ENCODE measurements around the gene SPATA46. TPM values are rescaled to one million over a fixed set of nuclear protein-coding genes. Genes with fewer than 3 reads are reported as not detected.

The SPATA46 gene
- total RNA-seq, 2 experiments from 2014 or later = not detected

GRCh38 chr1:162335126-162335525, 41.5 kb downstream of the SPATA46 start:
- POLR2A ChIA-PET = no interaction called here

DNA sequence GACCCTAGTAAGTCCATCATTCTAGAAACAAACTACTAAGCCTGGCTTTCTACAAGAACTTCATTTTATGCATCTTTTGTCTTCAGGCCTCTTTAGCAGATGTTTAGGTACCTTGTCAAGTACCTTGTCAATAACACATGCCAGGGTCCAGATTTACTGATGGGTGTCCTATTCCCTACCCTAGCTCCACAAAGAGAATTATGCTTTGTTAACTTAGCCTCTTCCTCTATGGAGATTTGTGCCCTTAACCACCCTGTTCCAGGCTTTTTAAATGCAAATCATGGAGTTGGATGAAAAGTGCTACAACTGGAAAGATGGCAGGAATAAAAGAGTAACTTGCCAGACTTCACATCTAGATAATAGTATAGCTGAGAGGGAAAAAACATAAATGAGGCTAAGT, 42.7 kb downstream of the SPATA46 start:
- Mint-ChIP-seq H3K36me3 (ENCODE audit: low read depth) (no peaks in the 10 kb centered on the region), H3K4me3 (no peak overlapping the region), H3K27ac (no peak overlapping the region), H3K27me3 (ENCODE audit: low read depth) (peaks cover 17% of the 10 kb centered on the region), H3K4me1 (ENCODE audit: low read depth) (no peaks in the 10 kb centered on the region), H3K9me3 (ENCODE audit: insufficient read depth) (no peaks in the 10 kb centered on the region)
- ATAC-seq (no peak), DNase-seq (no peak)
- ChIA-PET CTCF (no interaction called here), POLR2A (no interaction called here)

More at GRCh38 chr1:162335126-162335525, 41.5 kb downstream of the SPATA46 start:
- Mint-ChIP-seq H3K4me3 (no peak overlapping the region), H3K27ac (no peak overlapping the region), H3K9me3 (ENCODE audit: insufficient read depth) (no peaks in the 10 kb centered on the region), H3K4me1 (ENCODE audit: low read depth) (no peaks in the 10 kb centered on the region), H3K36me3 (ENCODE audit: low read depth) (no peaks in the 10 kb centered on the region), H3K27me3 (ENCODE audit: low read depth) (peaks cover 17% of the 10 kb centered on the region)
- no peak for DNase-seq
- CTCF ChIA-PET = no interaction called here
- ATAC-seq = no peak

GRCh38 chr1:162329826-162330225, 46.8 kb downstream of the SPATA46 start:
- DNase-seq (no peak), ATAC-seq (no peak)
- H3K9me3 Mint-ChIP-seq (ENCODE audit: insufficient read depth) = no peaks in the 10 kb centered on the region
- ChIA-PET CTCF (no interaction called here), POLR2A (no interaction called here)
- no peaks in the 10 kb centered on the region for H3K36me3 Mint-ChIP-seq (ENCODE audit: low read depth)
- H3K4me1 Mint-ChIP-seq (ENCODE audit: low read depth) = no peaks in the 10 kb centered on the region
- H3K4me3 Mint-ChIP-seq = no peak overlapping the region
- peaks cover 21% of the 10 kb centered on the region for H3K27me3 Mint-ChIP-seq (ENCODE audit: low read depth)
- H3K27ac Mint-ChIP-seq = no peak overlapping the region

DNA sequence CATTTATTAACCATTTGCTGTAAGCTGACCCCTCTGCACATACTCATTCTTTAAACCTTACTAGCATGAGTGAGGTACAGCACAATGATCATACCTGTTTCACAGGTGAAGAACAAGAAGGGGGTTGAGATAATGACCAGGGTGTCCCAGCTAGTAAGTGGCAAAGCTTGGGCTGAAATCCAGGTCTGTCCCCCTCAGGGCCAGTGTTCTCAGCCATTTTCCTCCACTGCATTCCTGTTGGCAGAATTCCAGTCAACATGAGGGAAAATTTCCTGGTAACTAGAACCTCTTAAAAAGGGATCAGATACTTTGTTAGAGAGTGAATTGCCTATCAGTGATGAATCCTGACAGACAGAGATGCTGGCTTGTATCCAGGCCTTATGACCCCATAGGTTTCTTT, 48.1 kb downstream of the SPATA46 start:
- POLR2A ChIA-PET = interaction anchor here (0.7 kb wide), 1 partner anchor 16 kb away, joined by 4 read pairs; no protein-coding TSS in a partner anchor
- no peak for ATAC-seq
- no peaks in the 10 kb centered on the region for H3K36me3 Mint-ChIP-seq (ENCODE audit: low read depth)

DNA sequence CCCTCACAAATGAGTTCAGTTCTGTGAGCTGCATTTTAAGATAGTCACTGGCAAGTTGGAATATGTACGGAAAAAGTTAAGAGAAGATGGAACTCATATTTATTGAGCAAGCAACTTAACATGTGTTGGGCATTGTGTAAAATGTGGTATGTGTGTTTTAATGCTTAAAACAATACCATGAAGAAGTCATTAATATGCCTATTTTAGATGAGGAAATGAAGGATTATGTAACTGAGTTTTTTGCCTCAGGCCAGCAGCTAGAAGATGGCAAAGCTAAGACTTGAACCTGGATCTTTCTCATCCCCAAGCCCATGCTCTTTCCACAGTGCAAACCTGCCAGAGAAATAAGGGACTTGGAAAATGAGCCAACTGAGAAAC, 48.9 kb downstream of the SPATA46 start:
- ChIA-PET POLR2A (no interaction called here), CTCF (no interaction called here)
- ATAC-seq = no peak
- no peaks in the 10 kb centered on the region for H3K4me1 Mint-ChIP-seq (ENCODE audit: low read depth)
- no peak for DNase-seq
- H3K27ac Mint-ChIP-seq = no peak overlapping the region
- no peak overlapping the region for H3K4me3 Mint-ChIP-seq
- no peaks in the 10 kb centered on the region for H3K36me3 Mint-ChIP-seq (ENCODE audit: low read depth)
- peaks cover 16% of the 10 kb centered on the region for H3K27me3 Mint-ChIP-seq (ENCODE audit: low read depth)
- no peaks in the 10 kb centered on the region for H3K9me3 Mint-ChIP-seq (ENCODE audit: insufficient read depth)

More for the DNA sequence above, 48.1 kb downstream of the SPATA46 start:
- Mint-ChIP-seq H3K4me1 (ENCODE audit: low read depth) (no peaks in the 10 kb centered on the region), H3K27ac (no peak overlapping the region), H3K27me3 (ENCODE audit: low read depth) (peaks cover 18% of the 10 kb centered on the region), H3K9me3 (ENCODE audit: insufficient read depth) (no peaks in the 10 kb centered on the region), H3K4me3 (no peak overlapping the region)
- DNase-seq = no peak
- CTCF ChIA-PET = no interaction called here

DNA sequence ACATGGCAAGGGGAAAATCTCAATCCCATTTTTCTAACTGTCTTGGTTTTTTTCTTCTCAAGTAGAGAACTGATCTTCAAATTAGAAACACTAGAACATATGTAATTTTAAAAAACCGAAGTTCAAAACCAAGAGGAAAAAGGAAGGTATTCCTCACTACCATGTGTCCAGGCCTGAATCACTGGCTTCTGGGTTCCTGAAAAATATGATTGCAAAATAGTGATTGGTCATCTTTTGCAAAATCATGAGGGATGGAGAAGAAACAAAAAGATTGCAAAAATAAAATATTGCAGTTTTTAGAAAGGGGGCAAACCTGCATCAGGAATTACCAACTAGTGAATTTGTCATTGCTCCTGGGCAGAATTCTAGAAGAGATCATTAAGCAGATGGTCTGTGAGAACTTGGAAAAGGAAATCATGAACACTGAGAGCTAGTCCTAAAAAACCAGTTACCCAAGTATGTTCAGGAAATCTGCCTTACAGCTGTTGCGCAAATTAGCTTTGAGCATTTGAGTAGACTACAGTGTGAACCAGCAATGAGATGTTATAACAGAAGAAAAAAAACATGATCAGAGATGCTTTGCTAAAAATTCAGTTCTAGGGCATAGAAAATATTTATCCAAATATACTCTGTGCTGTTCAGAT, 49.4 kb downstream of the SPATA46 start:
- H3K4me1 Mint-ChIP-seq (ENCODE audit: low read depth) = no peaks in the 10 kb centered on the region
- H3K4me3 Mint-ChIP-seq = no peak overlapping the region
- peaks cover 16% of the 10 kb centered on the region for H3K27me3 Mint-ChIP-seq (ENCODE audit: low read depth)
- H3K36me3 Mint-ChIP-seq (ENCODE audit: low read depth) = no peaks in the 10 kb centered on the region
- H3K27ac Mint-ChIP-seq = no peak overlapping the region
- DNase-seq (no peak), ATAC-seq (no peak)
- POLR2A ChIA-PET = no interaction called here
- H3K9me3 Mint-ChIP-seq (ENCODE audit: insufficient read depth) = no peaks in the 10 kb centered on the region
- CTCF ChIA-PET = no interaction called here

DNA sequence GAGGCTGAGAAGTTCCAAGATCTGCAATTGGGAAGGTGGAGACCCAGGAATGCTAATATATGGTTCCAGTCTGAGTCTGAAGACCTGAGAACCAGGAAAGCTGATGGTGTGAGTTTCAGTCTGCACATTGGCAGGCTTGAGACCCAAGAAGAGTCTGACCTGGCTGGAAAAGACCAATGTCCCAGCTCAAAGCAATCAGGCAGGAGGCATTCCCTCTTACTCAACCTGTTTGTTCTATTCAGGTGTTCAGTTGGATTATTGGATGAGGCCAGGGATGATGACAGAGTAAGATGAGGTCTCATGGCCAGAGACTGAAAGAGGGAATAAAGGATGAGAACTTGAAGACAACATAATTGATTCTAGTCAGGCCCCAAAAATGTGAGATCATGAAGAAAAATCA, 50.1 kb downstream of the SPATA46 start:
- Mint-ChIP-seq H3K27me3 (ENCODE audit: low read depth) (peaks cover 16% of the 10 kb centered on the region), H3K36me3 (ENCODE audit: low read depth) (no peaks in the 10 kb centered on the region), H3K9me3 (ENCODE audit: insufficient read depth) (no peaks in the 10 kb centered on the region), H3K4me3 (no peak overlapping the region), H3K4me1 (ENCODE audit: low read depth) (no peaks in the 10 kb centered on the region), H3K27ac (no peak overlapping the region)
- ChIA-PET POLR2A (no interaction called here), CTCF (no interaction called here)
- ATAC-seq = no peak
- no peak for DNase-seq

GRCh38 chr1:162324396-162324795, 52.3 kb downstream of the SPATA46 start:
- DNase-seq (no peak), ATAC-seq (no peak)
- Mint-ChIP-seq H3K9me3 (ENCODE audit: insufficient read depth) (no peaks in the 10 kb centered on the region), H3K27ac (no peak overlapping the region), H3K27me3 (ENCODE audit: low read depth) (peaks cover 11% of the 10 kb centered on the region), H3K36me3 (ENCODE audit: low read depth) (no peaks in the 10 kb centered on the region), H3K4me1 (ENCODE audit: low read depth) (no peaks in the 10 kb centered on the region), H3K4me3 (no peak overlapping the region)
- CTCF ChIA-PET = no interaction called here
- POLR2A ChIA-PET = no interaction called here

Small RNA genes lying within 50 kb of the gene (microRNA-seq; reads per million reads assigned to microRNA genes)
- not detected for gene MIR556

Other genes starting within 250 kb of the SPATA46 start
- not detected for gene C1orf226, start 4.9 kb upstream of the SPATA46 start, total RNA-seq
- gene SH2D1B, start 35.3 kb upstream of the SPATA46 start, total RNA-seq = not detected
- gene UHMK1, start 121.0 kb upstream of the SPATA46 start, total RNA-seq = 10 to 100 TPM; 53.1 to 57.0 TPM
- 10 to 100 TPM; 15.5 to 15.7 TPM for gene UAP1, start 184.9 kb upstream of the SPATA46 start, total RNA-seq